ENCODE measurements around the gene PREPL.

The PREPL gene

GRCh38 chr2:44328750-44329149 is 32.5 kb downstream of the PREPL start:
- TF ChIP-seq, protein P1, sequence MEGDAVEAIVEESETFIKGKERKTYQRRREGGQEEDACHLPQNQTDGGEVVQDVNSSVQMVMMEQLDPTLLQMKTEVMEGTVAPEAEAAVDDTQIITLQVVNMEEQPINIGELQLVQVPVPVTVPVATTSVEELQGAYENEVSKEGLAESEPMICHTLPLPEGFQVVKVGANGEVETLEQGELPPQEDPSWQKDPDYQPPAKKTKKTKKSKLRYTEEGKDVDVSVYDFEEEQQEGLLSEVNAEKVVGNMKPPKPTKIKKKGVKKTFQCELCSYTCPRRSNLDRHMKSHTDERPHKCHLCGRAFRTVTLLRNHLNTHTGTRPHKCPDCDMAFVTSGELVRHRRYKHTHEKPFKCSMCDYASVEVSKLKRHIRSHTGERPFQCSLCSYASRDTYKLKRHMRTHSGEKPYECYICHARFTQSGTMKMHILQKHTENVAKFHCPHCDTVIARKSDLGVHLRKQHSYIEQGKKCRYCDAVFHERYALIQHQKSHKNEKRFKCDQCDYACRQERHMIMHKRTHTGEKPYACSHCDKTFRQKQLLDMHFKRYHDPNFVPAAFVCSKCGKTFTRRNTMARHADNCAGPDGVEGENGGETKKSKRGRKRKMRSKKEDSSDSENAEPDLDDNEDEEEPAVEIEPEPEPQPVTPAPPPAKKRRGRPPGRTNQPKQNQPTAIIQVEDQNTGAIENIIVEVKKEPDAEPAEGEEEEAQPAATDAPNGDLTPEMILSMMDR (conservative IDR thresholded peaks at IDR 0.05): no peak
- H3K27ac ChIP-seq: no peak overlapping the region

GRCh38 chr2:44326548-44327264 is 34.6 kb downstream of the PREPL start:
- TF ChIP-seq, protein P1 (conservative IDR thresholded peaks at IDR 0.05): no peak
- no peak overlapping the region for H3K27ac ChIP-seq

DNA sequence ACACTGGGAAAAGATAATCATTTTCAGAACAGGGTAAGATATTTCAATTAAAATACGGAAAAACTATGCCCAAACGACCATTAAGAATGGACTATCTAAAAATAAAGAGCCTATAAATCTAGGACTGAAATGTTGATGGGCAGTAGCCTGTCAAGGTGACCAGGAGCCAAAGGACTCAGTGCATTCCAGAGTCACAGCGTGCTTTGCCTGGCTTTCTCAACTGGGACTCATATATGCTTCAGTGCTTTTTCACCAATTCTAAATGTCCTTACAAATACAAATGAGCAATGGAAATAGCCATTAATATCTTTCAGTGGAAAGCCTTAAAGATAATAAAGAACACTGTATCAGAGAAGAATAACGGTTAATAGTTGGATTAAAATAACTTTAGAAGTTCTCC is 35.4 kb downstream of the PREPL start:
- no peak overlapping the region for H3K27ac ChIP-seq
- TF ChIP-seq, protein P1 (conservative IDR thresholded peaks at IDR 0.05): no peak

DNA sequence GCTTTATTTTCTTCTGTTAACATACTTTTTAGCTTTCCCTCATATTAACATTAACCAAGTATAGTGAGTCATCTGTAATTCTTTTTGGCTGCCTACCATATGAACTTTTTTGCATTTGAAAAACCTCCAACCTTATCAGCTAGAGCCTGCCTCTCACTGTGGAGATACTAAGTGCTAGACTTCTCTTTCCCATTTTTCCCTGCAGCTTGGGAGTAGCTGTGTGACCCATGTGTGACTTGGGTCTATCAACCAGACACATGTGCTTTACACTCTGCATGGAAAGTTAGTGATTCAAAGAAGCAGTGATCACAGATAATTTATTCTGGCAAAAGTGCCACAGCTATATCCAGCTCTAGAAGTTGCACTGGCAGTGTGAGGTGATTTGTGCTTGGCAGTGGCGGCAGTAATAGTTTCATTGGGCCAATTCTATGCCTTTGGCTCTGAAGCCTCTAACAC is 36.3 kb downstream of the PREPL start:
- TF ChIP-seq, protein P1 (conservative IDR thresholded peaks at IDR 0.05): no peak
- H3K27ac ChIP-seq: no peak overlapping the region

- H3K27ac ChIP-seq: no peak overlapping the region
- TF ChIP-seq, protein P1 (conservative IDR thresholded peaks at IDR 0.05): no peak
Observed at GRCh38 chr2:44321360-44321759, 39.9 kb downstream of the PREPL start.

DNA sequence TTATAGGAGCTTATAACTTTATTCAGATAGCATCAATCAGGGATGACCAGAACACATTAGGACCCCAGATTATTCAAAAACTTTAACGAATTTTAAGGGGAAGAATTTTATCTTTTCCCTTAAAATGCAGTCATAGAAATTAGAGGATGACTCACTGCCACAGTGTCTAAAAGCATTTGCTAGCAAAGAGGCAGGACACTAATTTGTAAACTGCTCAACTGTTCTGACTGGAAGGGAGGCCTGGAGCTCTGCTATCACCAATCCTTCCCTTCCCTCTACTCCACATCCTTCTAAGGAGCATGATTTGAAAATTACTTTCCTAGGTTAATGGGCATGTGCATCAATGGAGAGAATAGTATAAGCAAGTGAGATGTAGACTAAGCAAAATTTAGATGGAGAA is 40.5 kb downstream of the PREPL start:
- TF ChIP-seq, protein P1 (conservative IDR thresholded peaks at IDR 0.05): no peak
- no peak overlapping the region for H3K27ac ChIP-seq

- TF ChIP-seq, protein P1 (conservative IDR thresholded peaks at IDR 0.05): no peak
- peak overlapping the region; percentile 0; the same call in 1 of the 2 replicates for H3K27ac ChIP-seq
Observed at GRCh38 chr2:44315945-44316344, 45.3 kb downstream of the PREPL start.

Measured in VCaP (cell line).